ENCODE measurements around the gene HOOK2. TPM values are rescaled to one million over a fixed set of nuclear protein-coding genes. Genes with fewer than 3 reads are reported as not detected.
A peak's percentile ranks its signal among the peaks of the same experiment; 100 is the strongest.
"Not testable (repeated sequence)": the region's sequence is repeated elsewhere in the genome, so short reads cannot be mapped to it uniquely, and the experiment has no call there.

The HOOK2 gene
- total and polyA plus RNA-seq, 9 of the 15 experiments (the other 6 are each of a cell fraction or from before 2014, with no cell fraction given), result 1.3 to 17.2 (median 9.9) TPM

DNA sequence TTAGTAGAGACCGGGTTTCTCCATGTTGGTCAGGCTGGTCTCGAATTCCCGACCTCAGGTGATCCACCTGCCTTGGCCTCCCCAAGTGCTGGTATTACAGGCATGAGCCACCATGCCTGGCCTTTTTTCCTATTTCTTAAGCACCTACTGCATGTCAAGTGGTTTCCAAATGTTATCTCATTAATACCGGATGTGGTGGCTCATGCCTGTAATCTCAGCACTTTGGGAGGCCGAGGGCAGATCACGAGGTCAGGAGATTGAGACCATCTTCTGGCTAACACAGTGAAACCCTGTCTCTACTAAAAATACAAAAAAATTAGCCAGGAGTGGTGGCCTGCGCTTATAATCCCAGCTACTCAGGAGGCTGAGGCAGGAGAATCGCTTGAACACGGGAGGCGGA is 49.7 kb downstream of the HOOK2 start:
- in situ Hi-C loops (cut with MboI), result not testable (repeated sequence)

More for the DNA sequence above, 49.7 kb downstream of the HOOK2 start:
- H2AFZ ChIP-seq (ENCODE audit: low read depth, low read length); FAIRE-seq; H3K4me3 ChIP-seq; ATAC-seq; H3K4me2 ChIP-seq (ENCODE audit: insufficient read depth, low read length); CTCF ChIA-PET (ENCODE audit: low intra/inter-chr PET ratio); BruUV-seq (replicated peaks); H3K27me3 ChIP-seq (ENCODE audit: control insufficient read depth in 2 of 2, insufficient read depth in 2 of 2, low read length in 2 of 2); H3K27ac ChIP-seq (ENCODE audit: extremely low read depth, low read depth, low read length); POLR2A ChIA-PET; H3K9me1 ChIP-seq (ENCODE audit: control insufficient read depth, insufficient read depth, low read length); H3K9ac ChIP-seq (ENCODE audit: insufficient read depth in 1 of 2, low read depth in 2 of 2, low read length in 2 of 2); intact Hi-C loops (cut with micrococcal nuclease); H3K9me3 ChIP-seq (replicated peaks; ENCODE audit: control insufficient read depth, insufficient read depth, low read depth, low read length): not testable (repeated sequence)
- Histone ChIP-seq H3K4me1 (replicated peaks in 1 of 2; ENCODE audit: control insufficient read depth in 2 of 2, insufficient read depth in 2 of 2, low read length in 2 of 2) (peaks cover 5 to 29% of the 10 kb centered on the region in 2 experiments; a peak in 3 of 5 replicates), H4K20me1 (replicated peaks; ENCODE audit: control insufficient read depth, insufficient read depth, low read length) (peaks cover 11% of the 10 kb centered on the region; the same call in 1 of the 2 replicates), H3K79me2 (ENCODE audit: control insufficient read depth, insufficient read depth, low read length) (peaks cover 42% of the 10 kb centered on the region), H3K36me3 (ENCODE audit: control insufficient read depth, insufficient read depth, low read length) (peaks cover 32% of the 10 kb centered on the region)
- DNase-seq (ENCODE audit: extremely low read depth in 1 of 4, low spot score in 3 of 4), result peak in 1 of 4 experiments; percentile 30
- peak; percentile 30; the same call in 1 of the 2 replicates for TF ChIP-seq ZNF121 (CRISPR knock-in tag; conservative IDR thresholded peaks at IDR 0.05)
- peak; percentile 52 for TF ChIP-seq TFE3 (CRISPR knock-in tag; IDR thresholded peaks at IDR 0.05)
- TF ChIP-seq HDAC1 (IDR thresholded peaks at IDR 0.05), result peak in 1 of 2 experiments; percentile 48; a peak in 1 of 4 replicates
- TF ChIP-seq L3MBTL2 (IDR thresholded peaks at IDR 0.05), result peak; percentile 35; the same call in 1 of the 2 replicates
- peak; percentile 63 for TF ChIP-seq GABPA (tag; conservative IDR thresholded peaks at IDR 0.05; ENCODE audit: low read depth)
- peak; percentile 85 to 91 for TF ChIP-seq KDM1A (IDR thresholded peaks at IDR 0.05)
- peak; percentile 73 for TF ChIP-seq ETV1 (tag; conservative IDR thresholded peaks at IDR 0.05; ENCODE audit: low read depth)
- peak; percentile 8 for TF ChIP-seq DACH1 (IDR thresholded peaks at IDR 0.05; ENCODE audit: partially characterized antibody)
- peak; percentile 35; the same call in 1 of the 2 replicates for TF ChIP-seq ZKSCAN8 (CRISPR knock-in tag; IDR thresholded peaks at IDR 0.05)
- peak in 1 of 2 experiments; percentile 85; a peak in 2 of 4 replicates for TF ChIP-seq RCOR1 (IDR thresholded peaks at IDR 0.05; ENCODE audit: borderline replicate concordance in 1 of 2, low read depth in 2 of 2, low read length in 2 of 2)
- 62% methylated on average over 10 of the region's 10 CpGs for WGBS (ENCODE audit: insufficient coverage, low coverage, missing lambda C conversion rate)
